H9 (cell line): ENCODE measurements around the gene MTARC1. TPM values are rescaled to one million over a fixed set of nuclear protein-coding genes. Genes with fewer than 3 reads are reported as not detected.

ENCODE experiments used
- DNase-seq: peaks from one replicate; pipeline ENCODE4 v3.0.0-alpha.2; 2017
- H2AFZ ChIP-seq: one replicate; pipeline ENCODE4 v1.6.1; 2013; ENCODE audit warnings: mild to moderate bottlenecking, low read length, control low read depth, moderate library complexity
- H2AK5ac ChIP-seq: 2 replicates; pipeline ENCODE4 v1.6.1; 2013; ENCODE audit warnings: low read length, control low read depth, mixed read lengths; ENCODE audit not compliant: insufficient read length
- H2BK120ac ChIP-seq: one replicate; pipeline ENCODE4 v1.6.1; 2013; ENCODE audit warnings: low read depth, mild to moderate bottlenecking, low read length, control low read depth, inconsistent platforms; ENCODE audit not compliant: poor library complexity, severe bottlenecking
- H2BK12ac ChIP-seq: 2 replicates; pipeline ENCODE4 v1.6.1; 2013; ENCODE audit warnings: low read length, control low read depth, mixed read lengths, low read depth; ENCODE audit not compliant: insufficient read length
- H2BK15ac ChIP-seq: 2 replicates; pipeline ENCODE4 v1.6.1; 2013; ENCODE audit warnings: low read depth, low read length, control low read depth
- H2BK20ac ChIP-seq: one replicate; pipeline ENCODE4 v1.6.1; 2013; ENCODE audit warnings: low read depth, mild to moderate bottlenecking, low read length, control low read depth, inconsistent platforms; ENCODE audit not compliant: poor library complexity, severe bottlenecking
- H2BK5ac ChIP-seq: 2 replicates; pipeline ENCODE4 v1.6.1; 2013; ENCODE audit warnings: low read length, control low read depth, mixed read lengths; ENCODE audit not compliant: insufficient read length
- H3K14ac ChIP-seq: 2 replicates; pipeline ENCODE4 v1.6.1; 2013; ENCODE audit warnings: low read length, control low read depth; ENCODE audit not compliant: insufficient read depth
- H3K18ac ChIP-seq: 2 replicates; pipeline ENCODE4 v1.6.1; 2013; ENCODE audit warnings: low read depth, mild to moderate bottlenecking, mixed read lengths, low read length, control low read depth; ENCODE audit not compliant: insufficient read length
- H3K23ac ChIP-seq: 2 replicates; pipeline ENCODE4 v1.6.1; 2013; ENCODE audit warnings: low read length, control low read depth, mixed read lengths, low read depth; ENCODE audit not compliant: insufficient read length
- H3K23me2 ChIP-seq: 2 replicates; pipeline ENCODE4 v1.6.1; 2013; ENCODE audit warnings: low read depth, mild to moderate bottlenecking, mixed read lengths, low read length, control low read depth; ENCODE audit not compliant: insufficient read length, poor library complexity, severe bottlenecking
- H3K27ac ChIP-seq: 2 replicates; pipeline ENCODE4 v1.5.1; 2013; ENCODE audit warnings: low read length, control low read depth, mixed read lengths, low read depth; ENCODE audit not compliant: insufficient read length
- H3K27me3 ChIP-seq: 2 replicates; pipeline ENCODE4 v1.6.1; 2013; ENCODE audit warnings: low read length, control low read depth, inconsistent platforms; ENCODE audit not compliant: insufficient read depth
- H3K4ac ChIP-seq: 2 replicates; pipeline ENCODE4 v1.6.1; 2013; ENCODE audit warnings: low read depth, mild to moderate bottlenecking, control low read depth, inconsistent platforms, low read length, moderate library complexity
- H3K4me1 ChIP-seq: 2 replicates; pipeline ENCODE4 v1.6.1; 2013; ENCODE audit warnings: low read length, control low read depth, inconsistent platforms; ENCODE audit not compliant: insufficient read depth
- H3K4me2 ChIP-seq: 2 replicates; pipeline ENCODE4 v1.6.1; 2013; ENCODE audit warnings: low read length, control low read depth, mixed read lengths; ENCODE audit not compliant: insufficient read length, insufficient read depth
- H3K56ac ChIP-seq: 2 replicates; pipeline ENCODE4 v1.6.1; 2013; ENCODE audit warnings: low read depth, mild to moderate bottlenecking, mixed read lengths, low read length, control low read depth; ENCODE audit not compliant: insufficient read length
- H3K79me1 ChIP-seq: 2 replicates; pipeline ENCODE4 v1.6.1; 2013; ENCODE audit warnings: low read depth, mild to moderate bottlenecking, moderate library complexity, low read length, control low read depth, inconsistent platforms; ENCODE audit not compliant: insufficient read depth, poor library complexity, severe bottlenecking
- H3K79me2 ChIP-seq: 2 replicates; pipeline ENCODE4 v1.6.1; 2013; ENCODE audit warnings: low read length, control low read depth, inconsistent platforms; ENCODE audit not compliant: insufficient read depth
- H3K9ac ChIP-seq: 2 replicates; pipeline ENCODE4 v1.6.1; 2013; ENCODE audit warnings: low read length, control low read depth, mixed read lengths; ENCODE audit not compliant: insufficient read length; ENCODE audit errors: extremely low read depth
- H3K9me3 ChIP-seq: one replicate; pipeline ENCODE4 v1.6.1; 2013; ENCODE audit warnings: low read depth, low read length, inconsistent platforms; ENCODE audit not compliant: control insufficient read depth
- H3T11ph ChIP-seq: one replicate; pipeline ENCODE4 v1.6.1; 2013; ENCODE audit warnings: mild to moderate bottlenecking, low read length, control low read depth, inconsistent platforms
- H4K20me1 ChIP-seq: one replicate; pipeline ENCODE4 v1.6.1; 2013; ENCODE audit not compliant: control insufficient read depth, insufficient read length, insufficient read depth
- H4K5ac ChIP-seq: 2 replicates; pipeline ENCODE4 v1.6.1; 2013; ENCODE audit warnings: low read depth, mild to moderate bottlenecking, mixed read lengths, low read length, control low read depth; ENCODE audit not compliant: insufficient read length
- H4K8ac ChIP-seq: replicated peaks from 2 replicates; pipeline ENCODE4 v1.6.1; 2013; ENCODE audit warnings: low read length, control low read depth, mixed read lengths, low read depth; ENCODE audit not compliant: insufficient read length
- H4K91ac ChIP-seq: 2 replicates; pipeline ENCODE4 v1.6.1; 2013; ENCODE audit warnings: low read depth, mild to moderate bottlenecking, moderate library complexity, mixed read lengths, low read length, control low read depth; ENCODE audit not compliant: insufficient read length
- H3K27ac Mint-ChIP-seq, 3 experiments: 2 replicates in 2 of 3; 3 replicates in 1 of 3; pipeline ENCODE4 v1.8.0; 2020 to 2021; ENCODE audit warnings: mixed read lengths in 3 of 3, mild to moderate bottlenecking in 1 of 3, moderate library complexity in 1 of 3
- H3K27me3 Mint-ChIP-seq: 2 replicates; pipeline ENCODE4 v1.8.0; 2021; ENCODE audit warnings: low read depth, mild to moderate bottlenecking, moderate library complexity, mixed read lengths
- H3K36me3 Mint-ChIP-seq, 3 experiments: 2 replicates in 2 of 3; 3 replicates in 1 of 3; pipeline ENCODE4 v1.8.0; 2020 to 2021; ENCODE audit warnings: low read depth in 3 of 3, mixed read lengths in 3 of 3; ENCODE audit not compliant: insufficient read depth in 1 of 3
- H3K4me1 Mint-ChIP-seq, 2 experiments: 2 replicates each; pipeline ENCODE4 v1.8.0; 2020; ENCODE audit warnings: mixed read lengths in 2 of 2
- H3K4me3 Mint-ChIP-seq, 2 experiments: 2 replicates in 1 of 2; 3 replicates in 1 of 2; pipeline ENCODE4 v1.8.0; 2020 to 2021; ENCODE audit warnings: mild to moderate bottlenecking in 2 of 2, mixed read lengths in 2 of 2, moderate library complexity in 1 of 2
- H3K9me3 Mint-ChIP-seq, 2 experiments: 2 replicates in 1 of 2; 3 replicates in 1 of 2; pipeline ENCODE4 v1.8.0; 2020; ENCODE audit warnings: mild to moderate bottlenecking in 2 of 2, mixed read lengths in 2 of 2, moderate library complexity in 1 of 2
- CTCF ChIP-seq: fragments of 200-600 bp; sonication (generic); conservative IDR thresholded peaks from 3 replicates; pipeline ENCODE4 v1.8.0; 2021; ENCODE audit warnings: antibody characterized with exemption, mild to moderate bottlenecking
- WGBS: extraction: QIAGEN DNeasy Blood & Tissue Kit; methylation state at CpG from one replicate; pipeline ENCODE4 v1.1.7; 2013; ENCODE audit warnings: missing lambda C conversion rate, low lambda C conversion rate, mixed read lengths; ENCODE audit not compliant: insufficient read length; ENCODE audit errors: extremely low coverage; 5-methylcytosine and 5-hydroxymethylcytosine counted together
- total RNA-seq: library from RNA; stranded (reverse); gene quantifications from 2 replicates; pipeline ENCODE4 v1.2.1, GENCODE V29; 2021

MTARC1 gene
- total RNA-seq, 1 experiment from 2014 or later: 33.7 TPM

GRCh38 chr1:220809187-220809550 is 22.5 kb downstream of the MTARC1 start:
- no peak overlapping the region for H4K5ac ChIP-seq
- Mint-ChIP-seq H3K4me1 (peaks cover 6 to 9% of the 10 kb centered on the region in 2 experiments), H3K9me3 (no peaks in the 10 kb centered on the region), H3K4me3 (no peak overlapping the region), H3K36me3 (peaks cover 16 to 50% (median 38%) of the 10 kb centered on the region in 3 experiments; a peak in 6 of 7 replicates), H3K27me3 (no peaks in the 10 kb centered on the region), H3K27ac (no peak overlapping the region)
- H3K9me3 ChIP-seq: no peaks in the 10 kb centered on the region
- H2BK20ac ChIP-seq: no peak overlapping the region
- H3K18ac ChIP-seq: no peak overlapping the region
- no peaks in the 10 kb centered on the region for H3K27me3 ChIP-seq
- H4K20me1 ChIP-seq: peaks cover 3% of the 10 kb centered on the region
- H3K56ac ChIP-seq: no peak overlapping the region
- no peak overlapping the region for H4K8ac ChIP-seq
- H2BK12ac ChIP-seq: no peak overlapping the region
- H3K27ac ChIP-seq: no peak overlapping the region
- no CpG with 5 or more reads among the region's 6 CpGs for WGBS
- H3K79me2 ChIP-seq: no peaks in the 10 kb centered on the region
- H2BK15ac ChIP-seq: no peak overlapping the region
- no peak overlapping the region for H3T11ph ChIP-seq
- no peak overlapping the region for H4K91ac ChIP-seq
- no peak overlapping the region for H3K4me2 ChIP-seq
- H2AK5ac ChIP-seq: no peak overlapping the region
- H3K4me1 ChIP-seq: no peaks in the 10 kb centered on the region
- no peaks in the 10 kb centered on the region for H3K79me1 ChIP-seq
- no peak overlapping the region for H3K14ac ChIP-seq
- no peak overlapping the region for H3K4ac ChIP-seq
- no peak overlapping the region for H2BK120ac ChIP-seq
- DNase-seq: no peak
- peaks cover 3% of the 10 kb centered on the region for H3K23me2 ChIP-seq
- no peak overlapping the region for H3K9ac ChIP-seq
- H3K23ac ChIP-seq: no peak overlapping the region
- no peak for TF ChIP-seq CTCF
- no peak overlapping the region for H2BK5ac ChIP-seq
- no peak overlapping the region for H2AFZ ChIP-seq
